Measurements from ENCODE around the gene PGAP2. TPM values are rescaled to one million over a fixed set of nuclear protein-coding genes. Genes with fewer than 3 reads are reported as not detected.
A peak's percentile ranks its signal among the peaks of the same experiment; 100 is the strongest.
"Not testable (repeated sequence)": the region's sequence is repeated elsewhere in the genome, so short reads cannot be mapped to it uniquely, and the experiment has no call there.

The PGAP2 gene
- total RNA-seq, 1 donor from 2014 or later: 15.8 TPM

DNA sequence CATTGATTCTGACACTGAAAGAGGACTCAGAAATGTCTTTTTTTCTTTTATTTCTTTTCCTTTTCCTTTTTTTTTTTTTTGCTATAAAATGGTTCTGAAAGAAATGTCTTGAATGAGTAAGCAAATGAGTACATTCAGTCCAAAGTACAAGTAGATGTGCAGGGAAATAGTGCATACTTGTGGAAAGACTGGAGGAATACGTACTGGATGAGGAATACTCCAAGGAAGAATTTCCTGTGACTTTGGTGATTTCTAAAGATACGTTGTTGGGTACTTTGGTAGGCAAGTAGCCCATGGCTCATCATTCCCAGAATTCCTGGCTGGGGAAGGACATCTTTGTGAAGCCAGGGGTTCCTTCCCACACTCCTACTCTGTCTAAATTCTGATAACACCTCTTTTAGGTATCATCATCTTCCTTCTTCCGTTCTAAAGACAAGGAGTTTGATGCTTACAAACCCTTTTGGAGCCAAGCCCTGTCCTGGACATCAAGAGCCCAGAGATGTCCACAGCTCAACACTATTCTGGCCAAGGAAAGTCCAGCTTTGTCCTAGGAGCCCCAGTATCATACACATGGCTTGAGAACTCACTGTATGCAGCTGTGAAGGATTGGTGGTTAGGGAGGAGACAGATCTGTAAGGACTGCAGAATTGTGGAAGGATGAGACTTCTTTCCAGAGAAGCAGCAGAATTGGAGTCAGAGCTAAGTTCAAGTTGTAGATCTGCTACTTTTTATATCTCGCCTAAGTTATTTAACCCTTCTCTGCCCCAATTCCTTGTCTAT is 6.2 kb upstream of the PGAP2 start:
- ATAC-seq (no peak), DNase-seq (ENCODE audit: low spot score) (no peak)
- intact Hi-C loops (cut with DNase I): no loop called here

GRCh38 chr11:3803726-3804495 is 4.4 kb upstream of the PGAP2 start:
- intact Hi-C loops (cut with DNase I): no loop called here
- DNase-seq (ENCODE audit: low spot score) (peak; percentile 18), ATAC-seq (no peak)

DNA sequence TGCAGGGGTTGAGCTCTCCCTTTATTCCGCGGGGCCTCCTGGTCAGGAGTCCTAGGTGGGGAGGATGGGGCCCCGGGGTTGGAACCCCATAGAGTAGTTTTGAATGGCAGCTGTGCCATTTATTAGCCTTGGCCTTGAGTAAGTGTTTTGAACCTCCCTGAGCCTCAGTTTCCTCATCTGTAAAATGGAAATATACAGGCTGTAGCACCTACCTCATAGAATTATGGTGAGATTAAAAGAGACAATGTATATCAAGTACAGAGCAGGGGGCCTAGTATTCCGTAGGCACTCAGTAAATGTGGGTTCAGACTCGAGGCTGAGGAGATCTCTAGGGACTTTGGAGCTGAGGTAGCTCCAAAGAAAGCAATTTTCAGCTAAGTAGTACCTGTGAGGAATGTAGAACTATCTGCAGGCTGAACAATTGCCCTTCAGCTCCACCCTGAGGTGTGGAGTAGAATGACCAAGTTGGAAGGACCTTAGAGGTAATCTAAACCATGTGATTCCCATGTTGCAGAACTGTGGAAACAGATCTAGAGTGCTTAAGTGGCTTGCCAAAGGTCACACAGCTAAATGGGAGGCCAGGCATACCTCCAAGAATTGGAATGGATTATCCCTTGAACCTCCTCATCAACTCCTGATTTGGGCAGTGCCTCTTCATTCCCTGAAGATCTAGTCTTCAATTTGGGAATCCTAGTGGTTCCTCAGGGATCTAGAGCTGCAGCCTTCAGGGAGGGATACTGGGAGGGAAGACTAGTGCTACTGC is 682 bp downstream of the PGAP2 start:
- ATAC-seq: peak; percentile 57

DNA sequence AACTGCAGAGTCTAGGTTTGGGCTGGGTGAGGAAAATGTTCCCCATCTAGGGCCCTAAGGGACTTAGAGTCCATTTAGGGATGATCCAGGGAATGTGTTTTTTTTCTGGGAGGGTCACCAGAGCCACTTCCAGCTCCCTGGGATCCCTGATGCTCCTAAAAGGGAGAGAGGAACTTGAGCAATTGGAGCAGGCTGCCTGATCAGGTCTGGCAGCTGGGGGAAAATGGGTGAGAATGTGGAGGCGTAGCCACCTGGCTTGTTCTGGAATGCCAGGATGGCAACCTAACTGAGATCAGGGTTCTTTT is 1.2 kb downstream of the PGAP2 start:
- no peak for DNase-seq (ENCODE audit: low spot score)
- intact Hi-C loops (cut with DNase I): no loop called here
- peak; percentile 4 for ATAC-seq

More for the DNA sequence above, 682 bp downstream of the PGAP2 start:
- intact Hi-C loops (cut with DNase I): no loop called here
- DNase-seq (ENCODE audit: low spot score): no peak

DNA sequence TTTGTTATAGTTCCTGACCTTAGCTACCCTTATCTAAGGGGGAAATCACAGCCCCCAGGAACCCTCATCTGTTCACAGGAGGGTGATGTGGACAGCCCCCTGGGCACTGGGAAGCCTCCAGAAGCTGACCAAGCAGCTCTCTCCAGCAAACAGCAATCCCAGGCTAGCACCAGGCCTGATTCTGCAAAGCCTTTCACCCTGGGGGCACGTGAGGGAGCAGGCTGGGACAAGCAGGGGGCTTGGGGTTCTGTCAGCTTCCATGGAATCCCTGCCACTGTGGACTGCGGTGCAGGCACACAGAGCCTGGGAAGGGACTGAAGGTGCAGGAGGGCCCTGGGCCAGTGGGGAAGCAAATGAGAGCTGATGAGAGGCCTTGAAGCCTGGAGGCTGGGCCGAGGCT is 2.1 kb downstream of the PGAP2 start:
- no peak for ATAC-seq
- intact Hi-C loops (cut with DNase I): no loop called here

DNA sequence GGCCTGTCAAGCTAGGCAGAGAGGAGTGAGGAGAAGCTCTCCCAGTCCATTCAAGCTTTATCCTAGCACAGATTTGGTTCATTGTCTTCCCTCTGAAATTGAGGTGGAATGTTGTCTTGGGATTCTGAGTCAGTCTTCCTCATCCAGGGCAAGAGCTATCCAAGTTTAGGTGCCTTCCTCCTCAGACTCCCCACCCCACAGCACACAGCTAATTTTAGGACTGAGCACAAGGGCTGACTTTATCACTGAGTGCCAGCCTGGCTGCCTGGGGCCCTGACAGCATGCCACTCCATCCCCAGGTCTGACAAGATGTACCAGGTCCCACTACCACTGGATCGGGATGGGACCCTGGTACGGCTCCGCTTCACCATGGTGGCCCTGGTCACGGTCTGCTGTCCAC is 2.6 kb downstream of the PGAP2 start:
- no peak for ATAC-seq
- intact Hi-C loops (cut with DNase I): no loop called here
- no peak for DNase-seq (ENCODE audit: low spot score)

More for the DNA sequence above, 2.1 kb downstream of the PGAP2 start:
- no peak for DNase-seq (ENCODE audit: low spot score)

DNA sequence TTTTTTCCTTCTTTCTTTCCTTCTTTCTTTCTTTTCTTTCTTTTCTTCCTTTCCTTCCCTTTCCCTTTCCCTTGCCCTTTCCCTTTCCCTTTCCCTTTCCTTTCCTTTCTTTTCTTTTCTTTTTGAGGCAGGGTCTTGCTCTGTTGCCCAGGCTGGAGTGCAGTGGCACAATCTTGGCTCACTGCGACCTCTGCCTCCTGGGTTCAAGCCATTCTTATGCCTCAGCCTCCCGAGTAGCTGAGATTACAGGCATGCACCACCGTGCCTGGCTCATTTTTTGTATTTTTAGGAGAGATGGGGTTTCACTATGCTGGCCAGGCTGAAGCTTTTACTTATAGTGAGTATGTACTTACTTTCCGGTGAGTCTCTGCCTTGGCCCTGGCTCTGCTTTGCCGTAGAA is 6.5 kb downstream of the PGAP2 start:
- DNase-seq (ENCODE audit: low spot score); ATAC-seq; intact Hi-C loops (cut with DNase I): not testable (repeated sequence)

- ATAC-seq (no peak), DNase-seq (ENCODE audit: low spot score) (no peak)
- intact Hi-C loops (cut with DNase I): no loop called here
Measured at GRCh38 chr11:3815845-3816244, 7.5 kb downstream of the PGAP2 start.

DNA sequence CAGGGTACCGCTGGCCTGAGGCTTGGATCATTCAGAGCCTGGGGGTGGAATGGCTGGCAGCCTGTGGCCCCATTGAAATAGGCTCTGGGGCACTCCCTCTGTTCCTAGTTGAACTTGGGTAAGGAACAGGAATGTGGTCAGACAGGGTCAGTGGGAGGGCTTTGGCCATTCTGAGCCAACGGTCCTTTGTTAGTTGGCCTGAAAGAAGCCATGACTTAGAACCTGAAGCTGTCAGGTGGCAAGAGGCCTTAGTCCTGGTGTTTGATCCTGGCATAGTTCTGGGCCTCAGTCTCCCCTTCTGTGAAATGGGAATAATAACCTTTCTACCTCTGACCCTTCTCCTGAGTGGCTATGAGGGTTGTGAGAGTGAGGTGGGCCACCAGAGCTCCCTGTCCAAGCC is 8.3 kb downstream of the PGAP2 start:
- ATAC-seq (no peak), DNase-seq (ENCODE audit: low spot score) (no peak)
- intact Hi-C loops (cut with DNase I): no loop called here

- intact Hi-C loops (cut with DNase I): no loop called here
- no peak for DNase-seq (ENCODE audit: low spot score)
- peak; percentile 36 for ATAC-seq
Measured at GRCh38 chr11:3817181-3817800, 8.9 kb downstream of the PGAP2 start.

DNA sequence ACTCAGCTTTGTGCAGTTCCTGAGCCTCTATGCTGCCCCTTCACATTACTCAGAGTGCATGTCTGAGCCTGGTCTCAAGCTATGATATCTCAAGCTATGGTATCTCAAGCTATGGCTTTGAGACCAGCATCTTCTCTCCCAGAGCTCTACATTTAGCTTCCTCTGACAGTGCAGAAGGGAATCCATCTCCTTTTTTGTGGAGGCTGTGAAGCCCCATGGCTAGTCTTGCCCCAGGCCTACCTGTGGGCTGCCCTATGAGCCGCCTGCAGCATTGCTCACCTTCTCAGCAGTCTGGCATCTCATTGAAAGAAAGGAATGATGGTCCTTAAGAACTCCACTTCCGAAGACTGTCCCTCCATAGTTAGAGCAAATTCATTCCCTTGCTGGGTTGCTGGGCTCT is 12.6 kb downstream of the PGAP2 start:
- no peak for DNase-seq (ENCODE audit: low spot score)
- intact Hi-C loops (cut with DNase I): no loop called here
- no peak for ATAC-seq

- intact Hi-C loops (cut with DNase I): no loop called here
- ATAC-seq (no peak), DNase-seq (ENCODE audit: low spot score) (no peak)
Measured at GRCh38 chr11:3822312-3822711, 14.0 kb downstream of the PGAP2 start.

- intact Hi-C loops (cut with DNase I): no loop called here
- ATAC-seq: no peak
- no peak for DNase-seq (ENCODE audit: low spot score)
Measured at GRCh38 chr11:3823303-3823702, 14.9 kb downstream of the PGAP2 start.

GRCh38 chr11:3823762-3824506 is 15.6 kb downstream of the PGAP2 start:
- ATAC-seq: no peak
- DNase-seq (ENCODE audit: low spot score): no peak
- intact Hi-C loops (cut with DNase I): no loop called here

GRCh38 chr11:3824714-3825472 is 16.5 kb downstream of the PGAP2 start:
- ATAC-seq (peak; percentile 39), DNase-seq (ENCODE audit: low spot score) (peak; percentile 75)
- intact Hi-C loops (cut with DNase I): no loop called here

- no peak for ATAC-seq
- DNase-seq (ENCODE audit: low spot score): no peak
- intact Hi-C loops (cut with DNase I): no loop called here
Measured at GRCh38 chr11:3825473-3826154, 17.3 kb downstream of the PGAP2 start.

DNA sequence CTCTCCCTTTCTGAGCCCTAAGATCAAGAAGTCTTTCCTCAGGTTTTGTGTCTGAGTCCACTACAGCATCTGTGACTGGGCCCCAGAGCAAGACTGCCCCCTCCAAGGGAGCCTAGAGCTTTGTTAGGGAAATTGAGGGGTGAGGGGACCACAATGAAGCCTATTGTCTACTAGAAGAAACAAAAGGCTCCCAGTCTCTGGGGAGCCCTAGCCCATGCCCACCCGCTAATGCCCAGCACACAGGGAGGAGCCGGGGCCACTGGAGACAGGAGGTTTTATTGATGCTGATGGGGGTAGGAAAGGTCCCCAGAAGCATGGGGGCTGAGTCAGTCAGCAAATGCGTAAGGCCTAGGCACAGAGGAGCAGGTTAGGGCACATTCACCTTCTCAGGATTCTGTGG is 18.4 kb downstream of the PGAP2 start:
- intact Hi-C loops (cut with DNase I): no loop called here
- ATAC-seq (peak; percentile 23), DNase-seq (ENCODE audit: low spot score) (no peak)

Measured in sciatic nerve (tissue), 2 donors.